Renal pelvis (tissue), 12 donors: ENCODE measurements around the gene EFHB. TPM values are rescaled to one million over a fixed set of nuclear protein-coding genes. Genes with fewer than 3 reads are reported as not detected.
"Not testable (repeated sequence)": the region's sequence is repeated elsewhere in the genome, so short reads cannot be mapped to it uniquely, and the experiment has no call there.

ENCODE experiments used
- DNase-seq: peaks from one replicate; pipeline ENCODE4 v3.0.0-alpha.2; 2013
- long read RNA-seq, 16 experiments: transcript quantifications; one replicate each; lab custom pipeline, GENCODE V29; 2026
- polyA plus RNA-seq, 3 donors: library from polyadenylated mRNA; unstranded; fragments of 120-200 nt; gene quantifications; one replicate each; pipeline ENCODE4 v1.2.1, GENCODE V29; 2013; ENCODE audit not compliant: insufficient read length in 3 of 3

The EFHB gene, protein sequence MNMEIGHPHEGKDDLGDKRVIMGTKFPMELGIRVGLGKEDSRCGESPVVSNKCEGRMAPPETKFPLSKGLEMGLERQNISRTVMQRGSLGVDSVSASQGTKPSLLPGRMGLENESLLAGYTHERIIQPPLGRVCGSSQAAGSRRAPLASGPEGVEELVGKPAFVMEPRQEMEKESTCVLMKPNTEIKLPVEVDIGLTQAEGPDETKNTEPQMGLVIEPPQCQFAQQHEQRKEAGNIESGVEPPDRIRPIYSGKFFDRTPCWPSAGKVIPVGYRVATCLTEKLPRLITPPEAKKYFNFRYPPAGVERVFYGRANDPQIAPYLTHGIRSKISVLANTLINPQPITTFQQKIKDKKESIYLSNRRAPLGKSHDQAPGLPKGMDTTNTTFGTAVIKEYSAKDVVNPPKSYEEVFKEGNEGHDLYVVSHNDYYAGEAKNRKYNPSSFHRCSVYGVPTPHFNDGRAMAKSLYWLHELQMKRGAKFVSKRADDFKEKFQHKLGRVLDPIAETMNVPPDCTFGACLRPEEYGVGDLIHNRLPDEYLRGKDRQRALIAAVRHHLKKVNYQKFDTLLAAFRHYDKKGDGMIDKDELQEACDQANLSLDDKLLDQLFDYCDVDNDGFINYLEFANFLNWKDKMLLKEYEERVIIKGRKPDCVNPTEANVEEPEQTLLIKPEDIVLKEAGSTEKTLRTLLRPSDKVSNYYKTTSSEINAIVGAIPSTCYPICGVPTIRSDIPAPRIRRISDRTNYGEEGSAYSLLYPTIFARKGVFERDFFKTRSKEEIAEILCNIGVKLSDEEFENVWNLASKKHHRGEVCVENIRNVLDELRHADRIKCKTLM
- 1 to 10 TPM; 2.6 to 6.2 (median 5.8) TPM for polyA plus RNA-seq
- long read RNA-seq, donor 1, result 0 reads
- long read RNA-seq, donor 2, result 0 reads
- long read RNA-seq, donor 3, partial matches to known transcripts, result 0 of 1 reads
- long read RNA-seq, donor 3, other reads (novel, unspliced or antisense), result 0 of 1 reads
- long read RNA-seq, donor 4, partial matches to known transcripts, result 0 of 1 reads
- long read RNA-seq, donor 4, other reads (novel, unspliced or antisense), result 0 of 1 reads
- long read RNA-seq, donor 5, result 0 reads
- long read RNA-seq, donor 6, result 0 reads
- long read RNA-seq, donor 7, result 0 reads
- long read RNA-seq, donor 8, result 0 reads
- long read RNA-seq, donor 9, result 0 reads
- long read RNA-seq, donor 10, result 0 reads
- long read RNA-seq, donor 11, partial matches to known transcripts, result 22 of 23 reads
- long read RNA-seq, donor 11, other reads (novel, unspliced or antisense), result 0 of 23 reads
- long read RNA-seq, donor 12, result 0 reads
- long read RNA-seq, donor 13, partial matches to known transcripts, result 0 of 15 reads
- long read RNA-seq, donor 13, other reads (novel, unspliced or antisense), result 14 of 15 reads
- long read RNA-seq, donor 14, result 0 reads
- long read RNA-seq, donor 15, partial matches to known transcripts, result 241 of 241 reads
- long read RNA-seq, donor 15, other reads (novel, unspliced or antisense), result 0 of 241 reads
- long read RNA-seq, donor 16, partial matches to known transcripts, result 0 of 1 reads
- long read RNA-seq, donor 16, other reads (novel, unspliced or antisense), result 0 of 1 reads

- peak; percentile 24 for DNase-seq
Observed at GRCh38 chr3:19934098-19934566, at the start of gene EFHB. EFHB (minus strand) TSS chr3:19934217; CDS start chr3:19934018, 199 bp downstream.

- no peak for DNase-seq
Observed at GRCh38 chr3:19972054-19972453, 38.0 kb upstream of the EFHB start.

DNA sequence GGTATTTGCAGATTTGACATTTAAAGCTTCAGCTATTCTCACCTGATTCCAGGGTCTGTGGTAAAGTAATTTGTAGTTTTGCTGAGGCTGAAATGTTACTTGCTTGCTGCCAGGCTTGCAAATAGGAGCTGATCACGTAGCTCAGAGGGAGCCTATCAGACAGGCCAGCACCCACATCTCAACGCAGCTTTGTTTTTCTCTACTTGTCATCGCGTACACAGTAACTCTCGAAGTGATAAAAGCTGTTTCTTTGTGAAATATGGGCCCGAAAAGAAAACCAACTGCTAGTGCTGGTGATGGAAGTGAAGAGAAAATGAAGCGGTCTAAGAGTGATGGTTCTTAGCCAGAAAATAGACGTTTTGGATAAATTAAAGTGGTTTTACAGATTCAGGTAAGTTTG lies 36.3 kb upstream of the EFHB start:
- DNase-seq, result no peak

DNA sequence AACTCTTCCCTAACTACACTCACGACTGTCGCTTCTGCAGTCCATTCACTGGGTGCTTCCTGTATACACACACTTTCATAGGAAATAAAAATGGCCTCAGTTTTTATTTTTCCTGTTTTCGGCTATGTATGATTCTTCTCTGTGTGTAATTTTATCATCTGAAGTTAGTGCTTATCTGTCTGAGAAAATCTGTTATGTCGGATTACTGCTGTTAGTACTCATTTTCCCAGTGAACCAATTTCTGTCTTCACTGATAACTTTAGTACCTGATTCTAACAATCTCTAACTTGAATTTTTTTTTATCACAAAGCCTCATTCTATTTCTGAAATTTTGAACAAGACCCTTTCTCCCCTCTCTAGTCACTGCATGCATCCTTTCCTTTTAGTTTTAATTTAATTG lies 33.8 kb upstream of the EFHB start:
- no peak for DNase-seq

DNA sequence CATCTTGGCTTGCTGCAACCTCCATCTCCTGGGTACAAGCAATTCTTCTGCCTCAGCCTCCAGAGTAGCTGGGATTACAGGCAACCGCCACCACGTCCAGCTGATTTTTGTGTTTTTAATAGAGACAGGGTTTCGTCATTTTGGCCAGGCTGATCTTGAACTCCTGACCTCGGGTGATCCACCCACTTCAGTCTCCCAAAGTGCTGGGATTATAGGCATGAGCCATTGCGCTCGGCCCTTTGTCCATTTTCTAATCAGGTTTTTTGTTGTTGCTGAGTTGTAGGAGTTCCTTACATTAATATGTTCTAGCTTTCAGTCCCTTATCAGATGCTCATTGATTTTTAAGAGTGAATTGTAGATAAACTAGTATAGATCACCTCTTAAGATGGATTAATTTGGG lies 33.2 kb upstream of the EFHB start:
- no peak for DNase-seq

DNA sequence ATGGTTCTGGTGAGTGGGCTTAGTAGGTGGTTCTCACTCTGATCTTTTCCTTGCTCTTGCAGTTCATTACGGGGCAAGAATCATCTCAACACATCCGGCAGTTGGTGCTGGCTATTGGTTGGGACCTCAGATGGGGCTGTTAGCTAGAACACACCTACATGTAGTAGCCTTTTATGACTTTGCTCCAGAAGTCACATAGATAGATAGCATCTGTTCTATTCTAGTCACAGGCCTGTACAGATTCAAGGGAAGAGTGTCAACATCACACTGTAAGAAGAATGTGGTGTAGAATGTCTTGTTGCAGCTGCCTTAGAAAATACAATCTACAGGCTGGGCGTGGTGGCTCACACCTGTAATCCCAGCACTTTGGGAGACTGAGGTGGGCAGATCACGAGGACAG lies 27.9 kb upstream of the EFHB start:
- no peak for DNase-seq

DNA sequence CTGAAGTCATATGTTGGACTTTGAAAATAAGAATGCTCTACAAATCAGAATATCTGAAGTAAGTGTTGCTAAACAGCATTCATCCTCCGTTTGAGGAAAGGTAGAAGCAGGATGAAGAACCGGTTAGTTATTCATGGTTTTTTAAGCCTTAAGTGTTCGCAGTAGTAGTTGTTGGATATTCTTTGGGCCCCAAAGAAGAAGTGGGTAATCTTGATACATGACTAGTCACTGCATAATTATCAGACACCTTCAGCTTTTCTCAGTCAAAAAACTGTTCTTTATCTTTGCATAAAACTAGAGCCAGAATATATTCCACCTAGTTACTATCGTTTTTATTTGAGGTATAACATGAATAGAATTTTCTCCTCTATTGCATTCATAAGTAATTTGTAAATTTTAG lies 26.7 kb upstream of the EFHB start:
- DNase-seq, result no peak

GRCh38 chr3:19959505-19959904 lies 25.5 kb upstream of the EFHB start:
- no peak for DNase-seq

DNA sequence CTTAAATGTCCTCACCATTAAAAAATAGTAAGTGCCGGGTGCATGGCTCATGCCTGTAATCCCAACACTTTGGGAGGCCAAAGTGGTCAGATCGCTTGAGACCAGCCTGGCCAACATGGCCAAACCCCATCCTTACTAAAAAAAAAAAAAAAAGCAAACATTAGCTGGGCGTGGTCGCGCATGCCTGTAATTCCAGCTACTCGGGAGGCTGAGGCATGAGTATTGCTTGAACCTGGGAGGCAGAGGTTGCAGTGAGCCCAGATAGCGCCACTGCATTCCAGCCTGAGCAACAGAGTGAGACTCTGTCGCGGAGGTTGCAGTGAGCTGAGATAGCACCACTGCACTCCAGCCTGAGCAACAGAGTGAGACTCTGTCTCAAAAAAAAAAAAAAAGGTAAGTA lies 23.3 kb upstream of the EFHB start:
- not testable (repeated sequence) for DNase-seq

GRCh38 chr3:19954676-19955075 lies 20.7 kb upstream of the EFHB start:
- no peak for DNase-seq

DNA sequence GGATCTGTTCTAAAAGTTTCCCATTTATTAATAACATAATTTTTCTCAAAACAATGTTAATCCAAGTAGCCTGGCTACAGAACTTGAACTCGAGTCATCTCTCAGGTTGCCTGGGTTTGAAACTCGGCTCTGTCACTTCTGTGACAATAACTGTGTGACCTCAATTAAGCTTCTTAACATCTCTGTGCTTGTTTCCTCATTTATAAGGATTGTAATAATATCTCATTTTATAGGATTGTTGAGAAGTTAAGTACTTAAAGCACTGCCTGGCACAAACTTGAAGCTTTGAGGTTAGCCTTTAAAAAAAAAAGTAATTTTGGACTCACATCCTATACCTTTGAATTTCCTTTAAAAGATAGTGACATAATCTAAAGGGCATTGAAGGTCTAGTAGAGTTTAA lies 16.3 kb upstream of the EFHB start:
- no peak for DNase-seq

DNA sequence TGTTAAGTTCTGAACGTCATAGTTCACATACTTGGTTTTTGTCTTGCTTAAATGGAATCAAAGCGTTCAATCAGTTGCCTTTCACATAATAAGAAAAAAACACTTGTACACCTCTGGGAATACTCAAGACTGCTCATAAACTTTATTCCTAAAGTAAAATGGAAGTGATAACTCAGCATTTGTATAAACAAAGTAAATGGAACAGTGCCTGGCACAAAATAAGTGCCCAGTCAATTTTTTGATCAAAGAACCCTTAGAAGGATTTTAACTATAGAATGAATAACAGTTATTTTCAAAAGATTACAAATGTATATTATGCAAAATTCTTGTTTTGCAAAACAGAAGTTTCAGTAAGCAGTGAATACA lies 14.2 kb upstream of the EFHB start:
- DNase-seq, result no peak

GRCh38 chr3:19947549-19948225 lies 13.7 kb upstream of the EFHB start:
- peak; percentile 47 for DNase-seq

DNA sequence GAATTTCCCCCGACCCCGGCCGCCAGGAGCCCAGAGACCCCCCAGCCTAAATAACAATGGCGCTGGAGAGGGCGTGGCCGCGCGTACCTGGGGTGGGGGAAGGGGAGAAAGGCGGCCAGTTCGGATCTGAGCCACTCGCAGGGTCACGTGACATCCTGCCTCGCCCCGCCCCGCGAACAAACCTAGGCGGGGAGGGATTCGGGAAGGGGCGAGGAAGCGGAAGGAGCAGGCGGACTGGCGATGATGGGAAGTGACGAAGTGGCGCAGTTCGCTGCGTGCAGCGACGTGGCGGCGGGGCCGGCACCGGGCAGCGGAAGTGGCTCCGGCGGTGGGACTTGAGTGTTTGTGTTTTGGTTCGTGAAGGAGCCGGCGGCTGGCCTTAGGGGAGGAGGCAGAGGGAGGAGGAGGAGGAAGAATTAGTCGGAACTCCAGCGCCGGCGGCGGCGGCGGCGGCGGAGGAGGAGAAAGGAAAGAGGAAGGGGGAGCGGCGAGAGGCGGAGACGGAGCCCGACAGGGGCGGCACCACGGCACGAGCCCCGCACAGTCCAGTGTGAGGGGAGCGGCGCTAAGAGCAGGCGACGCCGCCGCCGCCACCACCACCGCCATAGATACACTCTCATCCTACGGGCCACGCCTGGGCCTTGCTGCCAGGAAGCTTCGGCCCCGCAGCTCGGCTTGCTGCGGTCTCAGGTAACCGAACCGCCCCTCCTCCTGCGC lies 13.0 kb upstream of the EFHB start, which contains the start of gene RAB5A:
Gene RAB5A (plus strand): TSS at position 266 of the 717 bp plus-strand sequence. CDS start 3,802 bp downstream, outside the sequence.
- peak; percentile 98 for DNase-seq

DNA sequence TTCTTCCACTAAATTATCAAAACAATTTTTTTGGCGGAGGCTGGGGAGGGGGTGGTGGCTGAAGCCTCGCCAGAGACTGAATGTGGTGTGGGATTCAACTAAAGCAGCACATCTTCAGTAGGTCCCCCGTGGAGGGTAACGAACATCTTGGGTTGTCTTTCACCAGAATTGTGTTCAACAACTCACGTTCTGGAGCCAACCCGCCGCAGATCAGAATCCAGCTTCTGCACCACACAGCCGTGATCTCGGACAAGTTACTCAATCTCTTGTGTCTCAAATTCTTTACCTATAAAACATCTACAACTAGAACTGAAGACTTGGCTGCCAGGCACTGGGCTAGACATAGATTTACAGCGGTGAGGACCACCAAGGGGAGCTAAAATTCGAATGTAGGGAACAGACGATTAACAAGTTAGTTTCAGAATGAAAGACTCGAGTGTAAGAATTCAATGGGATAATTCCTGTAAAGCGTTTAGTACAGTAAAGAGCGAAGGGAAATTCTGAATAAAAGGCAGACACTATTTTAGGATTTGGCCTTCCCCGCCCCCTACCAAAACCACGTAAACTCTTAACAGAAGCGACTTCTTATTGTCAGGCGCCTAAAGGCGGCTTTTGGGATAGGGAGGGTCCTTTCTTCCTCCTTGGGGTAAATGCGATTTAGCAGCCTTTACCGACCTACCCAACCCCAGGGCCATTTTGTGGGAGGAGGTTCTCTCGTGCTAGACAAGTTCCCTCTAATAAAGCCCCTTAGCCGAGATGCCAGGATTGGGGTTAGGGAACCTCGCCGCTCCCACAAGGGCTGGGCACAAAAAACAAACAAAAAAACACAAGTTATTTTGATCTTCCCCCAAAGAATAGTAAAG lies 12.2 kb upstream of the EFHB start:
- no peak for DNase-seq

- no peak for DNase-seq
Observed at GRCh38 chr3:19945534-19945933, 11.5 kb upstream of the EFHB start.

- no peak for DNase-seq
Observed at GRCh38 chr3:19940643-19941042, 6.6 kb upstream of the EFHB start.

DNA sequence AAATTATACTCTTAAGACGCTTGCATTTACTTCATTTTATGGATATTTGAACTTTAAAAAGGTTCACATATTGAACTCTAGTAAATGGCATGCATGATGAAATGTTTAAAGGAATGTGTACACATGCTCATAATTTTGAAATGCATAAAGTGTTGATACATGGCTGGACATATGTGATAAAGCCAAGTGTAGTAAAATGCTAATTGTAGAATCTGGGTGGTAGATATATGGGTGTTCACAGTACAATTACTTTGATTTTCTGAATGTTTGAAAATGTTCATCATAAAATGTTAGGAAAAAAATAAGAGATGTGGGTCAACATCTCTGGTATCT lies 4.2 kb upstream of the EFHB start:
- no peak for DNase-seq
